ENCODE results near the gene RFNG. TPM values are rescaled to one million over a fixed set of nuclear protein-coding genes. Genes with fewer than 3 reads are reported as not detected.

The RFNG gene
- total and polyA plus RNA-seq, 10 of the 15 experiments (the other 5 are each of a cell fraction or from before 2014, with no cell fraction given), result 0.10 to 19.6 (median 6.2) TPM

DNA sequence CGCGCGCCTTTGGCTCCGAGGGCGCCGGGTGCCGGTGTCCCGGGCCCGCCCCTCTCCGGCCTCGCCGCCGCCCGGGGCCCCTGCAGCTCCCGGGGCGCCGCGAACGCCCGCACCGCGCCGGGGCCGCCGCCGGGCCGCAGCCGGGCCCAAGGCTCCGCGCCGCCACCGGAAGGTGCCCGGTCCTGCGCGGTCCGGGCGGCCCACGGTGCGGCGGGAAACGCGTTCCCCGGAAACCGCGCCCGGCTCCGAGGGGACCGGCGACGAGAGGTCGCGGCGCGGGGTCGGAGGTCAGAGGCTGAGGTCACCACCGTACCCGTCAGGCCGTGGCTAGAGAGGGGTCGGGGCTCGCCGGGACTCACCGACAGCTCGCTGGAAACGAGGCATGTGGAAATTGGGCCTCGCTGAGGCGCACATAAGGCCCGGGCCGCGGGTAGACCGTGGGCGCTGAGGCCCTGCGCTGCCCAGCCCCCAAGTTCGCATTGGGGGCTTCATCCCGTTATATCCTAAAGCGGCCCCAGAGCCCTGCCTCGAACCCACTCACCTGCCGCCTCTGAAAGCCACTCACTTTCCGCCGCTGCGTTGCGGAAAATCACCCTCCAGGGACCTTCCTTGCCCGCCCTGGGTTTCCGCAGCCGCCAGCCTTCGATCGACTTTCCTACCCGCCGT, 14.2 kb upstream of the RFNG start, which contains the start of gene DUS1L (continued):
- TF ChIP-seq BRCA1 (IDR thresholded peaks at IDR 0.05; ENCODE audit: low read depth, low read length) (peak; percentile 7; the same call in 1 of the 2 replicates), KAT2A (conservative IDR thresholded peaks at IDR 0.05; ENCODE audit: control insufficient read depth, low read depth, low read length) (no peak), PML (IDR thresholded peaks at IDR 0.05; ENCODE audit: low read length) (no peak), SP1 (IDR thresholded peaks at IDR 0.05; ENCODE audit: low read depth, low read length) (peak; percentile 76), JUNB (IDR thresholded peaks at IDR 0.05) (no peak), HDAC2 (IDR thresholded peaks at IDR 0.05) (no peak), SUZ12 (IDR thresholded peaks at IDR 0.05; ENCODE audit: unreplicated experiment) (no peak), RAD51 (IDR thresholded peaks at IDR 0.05) (no peak), ZNF24 (IDR thresholded peaks at IDR 0.05) (peak; percentile 81), YY1 (IDR thresholded peaks at IDR 0.05; ENCODE audit: low read depth, low read length) (peak; percentile 91), NR2F1 (conservative IDR thresholded peaks at IDR 0.05) (peak; percentile 100), EED (IDR thresholded peaks at IDR 0.05; ENCODE audit: low read depth) (no peak), POLR2AphosphoS2 (IDR thresholded peaks at IDR 0.05; ENCODE audit: low read depth, low read length) (peak; percentile 82), GABPA (IDR thresholded peaks at IDR 0.05; ENCODE audit: low read depth) (peak; percentile 92), KDM1A (IDR thresholded peaks at IDR 0.05; ENCODE audit: borderline replicate concordance) (no peak), BMI1 (IDR thresholded peaks at IDR 0.05; ENCODE audit: borderline replicate concordance) (no peak), TAF1 (IDR thresholded peaks at IDR 0.05; ENCODE audit: borderline replicate concordance, low read depth, low read length) (peak; percentile 90; the same call in 1 of the 2 replicates), HDGF (IDR thresholded peaks at IDR 0.05) (0 out of 2 replicates have a peak, but pooled peaks have one; percentile 26), E2F8 (IDR thresholded peaks at IDR 0.05; ENCODE audit: low read depth, partially characterized antibody) (no peak), RUNX3 (IDR thresholded peaks at IDR 0.05; ENCODE audit: low read length) (peak; percentile 77), CEBPB (IDR thresholded peaks at IDR 0.05; ENCODE audit: borderline replicate concordance in 1 of 2, low read depth in 2 of 2, low read length in 2 of 2) (no peak), IRF4 (IDR thresholded peaks at IDR 0.05; ENCODE audit: low read depth, low read length) (0 out of 2 replicates have a peak, but pooled peaks have one; percentile 30), CREB1 (IDR thresholded peaks at IDR 0.05; ENCODE audit: low read depth) (peak; percentile 65), NFXL1 (IDR thresholded peaks at IDR 0.05; ENCODE audit: borderline replicate concordance) (no peak), GATAD2B (conservative IDR thresholded peaks at IDR 0.05; ENCODE audit: low read depth) (peak; percentile 93), SUPT20H (IDR thresholded peaks at IDR 0.05; ENCODE audit: borderline replicate concordance, control insufficient read depth, low read depth, low read length) (no peak), KLF5 (IDR thresholded peaks at IDR 0.05; ENCODE audit: partially characterized antibody) (peak; percentile 25), PAX5 (IDR thresholded peaks at IDR 0.05; ENCODE audit: borderline replicate concordance, low read depth, low read length) (no peak), NR2C1 (IDR thresholded peaks at IDR 0.05) (peak; percentile 100)
- TF ChIP-seq, protein P1, sequence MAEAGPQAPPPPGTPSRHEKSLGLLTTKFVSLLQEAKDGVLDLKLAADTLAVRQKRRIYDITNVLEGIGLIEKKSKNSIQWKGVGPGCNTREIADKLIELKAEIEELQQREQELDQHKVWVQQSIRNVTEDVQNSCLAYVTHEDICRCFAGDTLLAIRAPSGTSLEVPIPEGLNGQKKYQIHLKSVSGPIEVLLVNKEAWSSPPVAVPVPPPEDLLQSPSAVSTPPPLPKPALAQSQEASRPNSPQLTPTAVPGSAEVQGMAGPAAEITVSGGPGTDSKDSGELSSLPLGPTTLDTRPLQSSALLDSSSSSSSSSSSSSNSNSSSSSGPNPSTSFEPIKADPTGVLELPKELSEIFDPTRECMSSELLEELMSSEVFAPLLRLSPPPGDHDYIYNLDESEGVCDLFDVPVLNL (IDR thresholded peaks at IDR 0.05; ENCODE audit: low read depth, low read length), result no peak
